ENCODE data around the gene MGAT5B.

DNA sequence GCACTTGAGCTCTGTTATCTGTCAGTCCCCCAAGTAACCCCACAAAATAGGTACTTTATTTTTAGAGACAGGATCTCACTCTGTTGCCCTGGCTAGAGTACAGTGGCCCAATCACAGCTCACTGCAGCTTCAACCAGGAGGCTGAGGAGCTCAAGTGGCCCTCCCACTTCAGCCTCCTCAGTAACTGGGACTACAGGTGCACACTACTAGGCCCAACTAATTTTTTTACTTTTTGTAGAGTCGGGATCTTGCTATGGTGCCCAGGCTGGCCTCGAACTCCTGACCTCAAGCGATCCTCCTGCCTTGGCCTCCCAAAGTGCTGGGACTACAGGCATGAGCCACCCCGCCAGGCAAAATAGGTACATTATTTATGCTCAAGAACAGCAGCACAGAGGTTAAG is 99.6 kb downstream of the MGAT5B start:
- TF ChIP-seq CTCF (conservative IDR thresholded peaks at IDR 0.05; ENCODE audit: low read depth, low read length), result no peak
- no peak for TF ChIP-seq EZH2 (IDR thresholded peaks at IDR 0.05; ENCODE audit: low read length, unreplicated experiment)
